ENCODE results near the gene SLPI.

The SLPI gene

DNA sequence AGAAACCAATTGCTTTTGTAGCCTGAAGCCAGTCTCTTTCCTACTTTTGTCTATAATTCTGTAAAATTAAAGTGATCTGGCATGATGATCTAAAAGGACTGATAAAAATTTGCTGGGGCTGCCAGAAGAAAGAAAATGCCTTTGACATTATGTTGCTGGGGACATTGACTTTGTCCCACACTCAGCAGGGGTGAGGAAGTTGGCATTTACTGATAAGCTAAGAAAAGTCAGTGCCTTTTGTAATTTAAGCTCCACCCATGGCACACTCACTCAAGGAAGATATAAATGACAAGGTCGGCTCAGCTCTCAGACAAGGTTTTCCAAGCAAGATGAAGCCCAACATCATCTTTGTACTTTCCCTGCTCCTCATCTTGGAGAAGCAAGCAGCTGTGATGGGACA is 47.6 kb downstream of the SLPI start, which contains the start of gene SEMG1:
Gene SEMG1, plus strand, starts transcription at position 309 of the 400 bp plus-strand sequence. Its CDS starts 21 bp downstream, at position 330.
- no peak for DNase-seq (ENCODE audit: low read depth)
- TF ChIP-seq, protein P1, sequence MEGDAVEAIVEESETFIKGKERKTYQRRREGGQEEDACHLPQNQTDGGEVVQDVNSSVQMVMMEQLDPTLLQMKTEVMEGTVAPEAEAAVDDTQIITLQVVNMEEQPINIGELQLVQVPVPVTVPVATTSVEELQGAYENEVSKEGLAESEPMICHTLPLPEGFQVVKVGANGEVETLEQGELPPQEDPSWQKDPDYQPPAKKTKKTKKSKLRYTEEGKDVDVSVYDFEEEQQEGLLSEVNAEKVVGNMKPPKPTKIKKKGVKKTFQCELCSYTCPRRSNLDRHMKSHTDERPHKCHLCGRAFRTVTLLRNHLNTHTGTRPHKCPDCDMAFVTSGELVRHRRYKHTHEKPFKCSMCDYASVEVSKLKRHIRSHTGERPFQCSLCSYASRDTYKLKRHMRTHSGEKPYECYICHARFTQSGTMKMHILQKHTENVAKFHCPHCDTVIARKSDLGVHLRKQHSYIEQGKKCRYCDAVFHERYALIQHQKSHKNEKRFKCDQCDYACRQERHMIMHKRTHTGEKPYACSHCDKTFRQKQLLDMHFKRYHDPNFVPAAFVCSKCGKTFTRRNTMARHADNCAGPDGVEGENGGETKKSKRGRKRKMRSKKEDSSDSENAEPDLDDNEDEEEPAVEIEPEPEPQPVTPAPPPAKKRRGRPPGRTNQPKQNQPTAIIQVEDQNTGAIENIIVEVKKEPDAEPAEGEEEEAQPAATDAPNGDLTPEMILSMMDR (IDR thresholded peaks at IDR 0.05; ENCODE audit: low read depth, low read length, missing control alignments), result no peak
- no peak within 1 kb of the TSS for H3K4me3 ChIP-seq (ENCODE audit: low read depth, low read length)

All from GM12864 (cell line).